IMR-90 (cell line): ENCODE data around the gene TUBGCP3. TPM values are rescaled to one million over a fixed set of nuclear protein-coding genes. Genes with fewer than 3 reads are reported as not detected.

Source experiments
- ATAC-seq: fragments of 200-7000 bp; cut with Tn5 transposase; 2 replicates; pipeline ENCODE4 v1.9.1; 2020; ENCODE audit warnings: low read depth, mild to moderate bottlenecking, moderate library complexity
- BruUV-seq: library from RNA; stranded (reverse); fragments of 400-500 nt; replicated peaks from 2 replicates; lab custom pipeline; 2021; lab: Mats Ljungman, UMichigan
- CTCF ChIA-PET: fragments of 300-600 bp; formaldehyde crosslinking; extraction: SDS; loops from one replicate; lab custom pipeline; 2021; ENCODE audit warnings: antibody characterized with exemption; lab: Yijun Ruan, JAX
- POLR2A ChIA-PET: fragments of 300-600 bp; sonication (Branson Sonifier 250); formaldehyde crosslinking; loops from one replicate; lab custom pipeline; 2022; ENCODE audit warnings: antibody characterized with exemption; ENCODE audit not compliant: unreplicated experiment; lab: Charles Lee
- DNase-seq: peaks from one replicate; pipeline ENCODE4 v3.0.0; 2013
- H2AFZ ChIP-seq: replicated peaks from 2 replicates; pipeline ENCODE3; 2013; ENCODE audit warnings: low read length, mild to moderate bottlenecking; ENCODE audit not compliant: poor library complexity
- H2AK5ac ChIP-seq: 2 replicates; pipeline ENCODE4 v1.6.1; 2013; ENCODE audit warnings: low read depth, low read length, inconsistent platforms
- H2AK9ac ChIP-seq: replicated peaks from 2 replicates; pipeline ENCODE3; 2013; ENCODE audit warnings: mild to moderate bottlenecking, low read depth, low read length, moderate library complexity; ENCODE audit not compliant: poor library complexity
- H2BK120ac ChIP-seq: 2 replicates; pipeline ENCODE4 v1.6.1; 2013; ENCODE audit warnings: low read depth, low read length, inconsistent platforms
- H2BK15ac ChIP-seq: 3 replicates; pipeline ENCODE4 v1.6.1; 2013; ENCODE audit warnings: low read depth, low read length, inconsistent platforms
- H2BK20ac ChIP-seq: 2 replicates; pipeline ENCODE4 v1.6.1; 2013; ENCODE audit warnings: low read depth, mild to moderate bottlenecking, inconsistent platforms, low read length, moderate library complexity
- H2BK5ac ChIP-seq: 2 replicates; pipeline ENCODE4 v1.6.1; 2013; ENCODE audit warnings: mild to moderate bottlenecking, low read depth, low read length, inconsistent platforms; ENCODE audit not compliant: poor library complexity, severe bottlenecking
- H3K14ac ChIP-seq: replicated peaks from 2 replicates; pipeline ENCODE4 v1.6.1; 2013; ENCODE audit warnings: low read depth, low read length, inconsistent platforms
- H3K18ac ChIP-seq: 2 replicates; pipeline ENCODE4 v1.6.1; 2013; ENCODE audit warnings: low read depth, low read length, control low read depth
- H3K23ac ChIP-seq: 2 replicates; pipeline ENCODE4 v1.6.1; 2013; ENCODE audit warnings: low read depth, low read length, inconsistent platforms
- H3K27ac ChIP-seq: 2 replicates; pipeline ENCODE4 v1.5.1; 2013; ENCODE audit warnings: mild to moderate bottlenecking, control low read depth, low read length; ENCODE audit not compliant: insufficient read depth
- H3K27me3 ChIP-seq: 2 replicates; pipeline ENCODE4 v1.6.1; 2013; ENCODE audit warnings: low read length; ENCODE audit not compliant: control insufficient read depth, insufficient read depth
- H3K36me3 ChIP-seq: 2 replicates; pipeline ENCODE4 v1.6.1; 2013; ENCODE audit warnings: low read length, mixed read lengths; ENCODE audit not compliant: control insufficient read depth, insufficient read depth
- H3K4ac ChIP-seq: 2 replicates; pipeline ENCODE4 v1.6.1; 2013; ENCODE audit warnings: low read depth, low read length, inconsistent platforms
- H3K4me1 ChIP-seq: 2 replicates; pipeline ENCODE4 v1.6.1; 2013; ENCODE audit warnings: low read length, mixed read lengths; ENCODE audit not compliant: control insufficient read depth, insufficient read depth
- H3K4me2 ChIP-seq: 2 replicates; pipeline ENCODE4 v1.6.1; 2013; ENCODE audit warnings: low read depth, mild to moderate bottlenecking, control low read depth, low read length, moderate library complexity
- H3K4me3 ChIP-seq: 2 replicates; pipeline ENCODE4 v1.5.1; 2013; ENCODE audit warnings: low read depth, mild to moderate bottlenecking, control low read depth, low read length, moderate library complexity; ENCODE audit not compliant: insufficient read depth
- H3K56ac ChIP-seq: 2 replicates; pipeline ENCODE4 v1.6.1; 2013; ENCODE audit warnings: low read length, inconsistent platforms; ENCODE audit not compliant: insufficient read depth; ENCODE audit errors: extremely low read depth
- H3K79me1 ChIP-seq, 2 experiments: 2 replicates each; pipeline ENCODE4 v1.6.1; 2013; ENCODE audit warnings: low read length in 2 of 2, inconsistent platforms in 1 of 2, low read depth in 1 of 2
- H3K9ac ChIP-seq: 2 replicates; pipeline ENCODE4 v1.6.1; 2013; ENCODE audit warnings: low read depth, low read length, control low read depth
- H3K9me1 ChIP-seq: 2 replicates; pipeline ENCODE4 v1.6.1; 2013; ENCODE audit warnings: low read length, inconsistent platforms; ENCODE audit not compliant: insufficient read depth
- H3K9me3 ChIP-seq: 2 replicates; pipeline ENCODE4 v1.6.1; 2013; ENCODE audit warnings: low read length; ENCODE audit not compliant: control insufficient read depth, insufficient read depth
- H4K20me1 ChIP-seq: 2 replicates; pipeline ENCODE4 v1.6.1; 2013; ENCODE audit warnings: low read length, inconsistent platforms; ENCODE audit not compliant: insufficient read depth
- H4K5ac ChIP-seq: 2 replicates; pipeline ENCODE4 v1.6.1; 2013; ENCODE audit warnings: mild to moderate bottlenecking, low read depth, low read length, control low read depth
- H4K8ac ChIP-seq, 2 experiments: 2 replicates each; pipeline ENCODE4 v1.6.1; 2013; ENCODE audit warnings: low read depth in 2 of 2, low read length in 2 of 2, control low read depth in 1 of 2, inconsistent platforms in 1 of 2
- H4K91ac ChIP-seq: 2 replicates; pipeline ENCODE4 v1.6.1; 2013; ENCODE audit warnings: low read depth, low read length, inconsistent platforms; ENCODE audit not compliant: insufficient read depth
- FOS ChIP-seq: fragments of 150-350 bp; IDR thresholded peaks from 2 replicates; pipeline ENCODE4 v1.6.1; 2016; ENCODE audit warnings: low read depth, low read length
- MAFK ChIP-seq: IDR thresholded peaks from 2 replicates; pipeline ENCODE4 v1.6.1; 2012; ENCODE audit warnings: low read depth, low read length, improper control_type of control experiment
- WGBS, 2 experiments: methylation state at CpG; one replicate each; pipeline versions ENCODE4 v1.1.5 to v1.1.7; 2013; ENCODE audit warnings: missing lambda C conversion rate in 2 of 2; ENCODE audit not compliant: insufficient read length in 1 of 2; ENCODE audit errors: extremely low coverage in 2 of 2; 5-methylcytosine and 5-hydroxymethylcytosine counted together
- dilution Hi-C: fragments of 300-500 bp; cut with HindIII; formaldehyde crosslinking; loops from one replicate; pipeline ENCODE4 v1.14.3; 2018; ENCODE audit warnings: low sequenced_read_pairs; ENCODE audit not compliant: unreplicated experiment
- in situ Hi-C: fragments of 300-500 bp; cut with MboI; formaldehyde crosslinking; loops from 3 replicates; pipeline ENCODE4 v1.14.3; 2019; ENCODE audit warnings: low sequenced_read_pairs, inconsistent platforms, mixed read lengths
- intact Hi-C: fragments of 100-400 bp; cut with micrococcal nuclease; formaldehyde crosslinking; loops from 2 replicates; pipeline ENCODE4 v1.10.0; 2022
- polyA plus RNA-seq, 3 experiments: library from polyadenylated mRNA; depleted of rRNA; stranded (reverse); fragments of >200 nt; gene quantifications; 2 replicates each; pipeline ENCODE4 v1.2.3, GENCODE V29; 2012; ENCODE audit warnings: low replicate concordance in 1 of 3
- total RNA-seq: library from RNA; depleted of rRNA; stranded (reverse); fragments of >200 nt; gene quantifications from 2 replicates; pipeline ENCODE4 v1.2.3, GENCODE V29; 2012

The TUBGCP3 gene
- total and polyA plus RNA-seq, 2 of the 4 experiments (the other 2 are of a cell fraction): 16.0 to 17.8 TPM

DNA sequence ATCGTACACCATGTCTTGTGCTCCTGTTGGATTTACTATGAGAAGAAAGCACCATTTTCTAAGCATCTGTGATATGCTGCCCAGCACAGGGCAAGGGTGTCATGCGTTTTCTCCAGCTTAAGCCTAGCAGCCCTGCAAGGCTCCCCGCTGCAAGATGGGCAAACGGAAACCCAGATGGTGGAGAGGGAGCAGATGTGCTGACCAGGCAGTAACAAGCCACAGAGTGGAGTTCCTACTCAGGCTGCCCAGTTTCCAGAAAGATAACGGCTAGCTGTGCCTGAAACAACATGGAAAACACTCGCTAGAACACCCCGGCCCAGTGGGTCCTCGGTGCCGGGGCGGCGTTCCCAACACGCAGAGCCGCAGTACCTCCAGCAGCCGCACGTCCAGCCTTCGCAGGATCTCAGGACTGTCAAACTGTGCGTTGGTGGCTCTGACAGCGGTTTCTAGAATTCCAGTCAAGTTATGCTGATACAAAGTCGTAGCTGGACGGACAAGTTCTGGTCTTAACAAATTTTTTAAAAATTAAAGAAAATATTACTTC lies 68.4 kb downstream of the TUBGCP3 start:
- Histone ChIP-seq H2AK5ac (no peak overlapping the region), H4K20me1 (no peaks in the 10 kb centered on the region), H3K27ac (no peak overlapping the region), H4K91ac (no peak overlapping the region), H3K4me2 (no peak overlapping the region), H3K9me1 (peaks cover 3% of the 10 kb centered on the region; the same call in 1 of the 2 replicates), H3K4me3 (no peak overlapping the region), H3K14ac (no peak overlapping the region), H2BK5ac (no peak overlapping the region), H3K9ac (no peak overlapping the region), H3K27me3 (no peaks in the 10 kb centered on the region), H3K4me1 (0 out of 2 replicates have a peak, but pooled peaks cover 1% of the 10 kb centered on the region), H2AFZ (no peak overlapping the region), H2BK120ac (no peak overlapping the region), H3K56ac (no peak overlapping the region), H2AK9ac (no peak overlapping the region), H4K8ac (no peak overlapping the region), H2BK20ac (no peak overlapping the region), H3K18ac (no peak overlapping the region), H3K36me3 (peaks cover 18% of the 10 kb centered on the region), H2BK15ac (no peak overlapping the region), H3K23ac (no peak overlapping the region), H3K79me1 (peaks cover 3 to 6% of the 10 kb centered on the region in 2 experiments; a peak in 3 of 4 replicates), H4K5ac (no peak overlapping the region), H3K9me3 (no peaks in the 10 kb centered on the region), H3K4ac (no peak overlapping the region)
- in situ Hi-C loops (no loop called here), intact Hi-C loops (loop anchor here (10.0 kb wide), 1 partner anchor 85 kb away; no protein-coding TSS in a partner anchor), dilution Hi-C loops (no loop called here)
- TF ChIP-seq MAFK (peak; percentile 43; the same call in 1 of the 2 replicates), FOS (no peak)
- no TSS peak for BruUV-seq
- DNase-seq: no peak
- CTCF ChIA-PET: no interaction called here
- WGBS, 2 experiments: 100% methylated on average over 12 of the region's 20 CpGs; no CpG with 5 or more reads in 1 of the 2 experiments
- POLR2A ChIA-PET: no interaction called here
- no peak for ATAC-seq
